ENCODE results near the gene NKG7. TPM values are rescaled to one million over a fixed set of nuclear protein-coding genes. Genes with fewer than 3 reads are reported as not detected.

NKG7 gene
- total and polyA plus RNA-seq, 2 of the 13 experiments (the other 11 are each of a cell fraction or from before 2014, with no cell fraction given): 0.40 TPM; not detected in 1

GRCh38 chr19:51422053-51422448 lies 49.6 kb upstream of the NKG7 start (continued):
- TF ChIP-seq ZNF407 (CRISPR knock-in tag; IDR thresholded peaks at IDR 0.05; ENCODE audit: not compliant biosample characterization) (peak; percentile 91), ZNF558 (CRISPR knock-in tag; IDR thresholded peaks at IDR 0.05; ENCODE audit: borderline replicate concordance) (peak; percentile 99; the same call in 1 of the 2 replicates), SOX5 (CRISPR knock-in tag; IDR thresholded peaks at IDR 0.05; ENCODE audit: borderline replicate concordance) (peak; percentile 76), ZNF747 (CRISPR knock-in tag; IDR thresholded peaks at IDR 0.05; ENCODE audit: borderline replicate concordance) (peak; percentile 88), KDM4B (CRISPR knock-in tag; IDR thresholded peaks at IDR 0.05) (peak; percentile 97), ZNF841 (CRISPR knock-in tag; IDR thresholded peaks at IDR 0.05; ENCODE audit: borderline replicate concordance) (no peak), SATB2 (CRISPR knock-in tag; IDR thresholded peaks at IDR 0.05) (peak; percentile 97), HIC2 (CRISPR knock-in tag; IDR thresholded peaks at IDR 0.05; ENCODE audit: low read depth) (no peak), ZNF768 (CRISPR knock-in tag; IDR thresholded peaks at IDR 0.05) (peak; percentile 86), THYN1 (CRISPR knock-in tag; IDR thresholded peaks at IDR 0.05; ENCODE audit: borderline replicate concordance, low read depth) (no peak), ZBTB21 (CRISPR knock-in tag; IDR thresholded peaks at IDR 0.05) (peak; percentile 79; the same call in 1 of the 2 replicates), KLF9 (CRISPR knock-in tag; IDR thresholded peaks at IDR 0.05; ENCODE audit: low read depth) (peak; percentile 97), PHF8 (CRISPR knock-in tag; IDR thresholded peaks at IDR 0.05) (peak; percentile 50), TFAP4 (IDR thresholded peaks at IDR 0.05; ENCODE audit: borderline replicate concordance, low read depth) (no peak), ZNF687 (CRISPR knock-in tag; IDR thresholded peaks at IDR 0.05) (peak; percentile 69), SCMH1 (CRISPR knock-in tag; IDR thresholded peaks at IDR 0.05; ENCODE audit: borderline replicate concordance) (no peak)

Data from HepG2 (cell line).